NCI-H526 treated with DMSO at 0.1 percent for 48 hours (cell line): ENCODE results near the gene FKBP5.
A peak's percentile ranks its signal among the peaks of the same experiment; 100 is the strongest.
"Not testable (repeated sequence)": the region's sequence is repeated elsewhere in the genome, so short reads cannot be mapped to it uniquely, and the experiment has no call there.

Source experiments
- DNase-seq: peaks from one replicate; lab custom pipeline; 2025; lab: John Stamatoyannopoulos, UW

FKBP5 gene

DNA sequence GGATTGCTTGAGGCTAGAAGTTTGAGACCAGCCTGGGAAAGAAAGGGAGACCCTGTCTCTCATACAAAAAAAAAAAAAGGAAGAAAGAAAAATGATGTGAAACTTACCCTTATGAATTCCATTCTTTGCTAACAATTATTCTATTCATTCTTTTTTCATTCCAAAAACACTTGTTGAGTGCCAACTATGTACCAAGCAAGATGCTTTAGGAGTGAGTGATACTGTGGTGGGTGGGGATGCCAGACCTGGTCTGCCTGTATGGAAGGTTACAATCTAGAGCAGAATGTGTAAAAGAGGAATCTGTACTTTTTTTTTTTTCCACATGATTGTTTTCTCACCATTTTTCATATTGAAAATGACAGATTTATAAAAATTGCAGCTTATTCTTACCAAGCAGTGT is 102.2 kb downstream of the FKBP5 start:
- no peak for DNase-seq

DNA sequence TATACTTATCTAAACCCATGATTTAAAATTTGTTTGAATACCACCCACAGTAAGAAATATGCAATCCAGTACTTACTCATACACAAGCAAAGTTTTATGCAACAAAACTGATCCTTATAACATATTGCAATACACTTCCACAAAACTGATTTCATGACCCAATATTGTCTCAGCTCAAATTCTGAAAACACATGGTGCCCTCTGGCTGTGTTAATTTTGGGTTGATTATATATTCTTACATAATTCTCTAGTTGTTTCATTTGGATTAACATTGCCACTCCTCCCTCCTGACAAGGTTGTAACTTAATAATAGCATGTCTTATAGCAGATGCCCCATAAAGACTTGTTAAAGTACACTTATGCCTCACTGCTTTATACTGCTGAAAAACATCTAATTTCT is 103.1 kb downstream of the FKBP5 start:
- DNase-seq, result no peak

DNA sequence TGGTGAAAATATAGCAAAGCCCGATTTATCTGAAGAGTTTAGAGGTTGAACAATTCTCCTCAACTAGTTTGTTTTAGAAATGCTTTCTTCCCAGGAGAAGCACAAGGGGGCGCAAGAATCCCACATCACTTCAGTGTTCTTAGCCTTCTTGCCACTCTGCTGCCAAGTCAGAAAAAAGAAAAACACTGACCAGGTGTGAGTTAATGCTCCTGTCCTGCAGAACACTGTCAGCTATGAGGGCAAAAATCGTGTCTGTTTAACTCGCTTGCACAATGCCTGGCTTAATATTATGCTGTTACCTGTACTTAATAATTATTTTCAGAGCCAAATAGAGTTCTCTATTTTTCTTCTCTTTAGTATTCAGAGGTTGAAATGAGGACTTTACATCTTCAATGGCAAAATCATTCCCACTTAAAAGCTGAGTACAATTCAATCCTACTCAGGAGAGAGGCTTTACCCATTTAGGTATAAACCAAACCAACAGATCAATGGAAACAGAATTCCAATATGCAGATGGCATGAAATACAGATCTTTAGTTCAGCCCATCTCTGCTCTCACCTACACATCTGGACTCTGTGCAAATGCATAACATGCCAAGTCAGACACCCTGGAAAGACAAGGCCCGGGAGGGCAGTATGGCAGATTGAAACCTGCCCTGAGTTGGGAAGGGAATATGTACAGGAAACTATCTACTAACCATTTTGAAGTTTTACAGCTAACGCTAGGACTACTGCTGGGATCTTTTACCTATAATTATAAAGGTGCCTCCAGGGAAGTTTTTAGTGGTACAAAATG is 104.6 kb downstream of the FKBP5 start:
- peak; percentile 59 for DNase-seq

DNA sequence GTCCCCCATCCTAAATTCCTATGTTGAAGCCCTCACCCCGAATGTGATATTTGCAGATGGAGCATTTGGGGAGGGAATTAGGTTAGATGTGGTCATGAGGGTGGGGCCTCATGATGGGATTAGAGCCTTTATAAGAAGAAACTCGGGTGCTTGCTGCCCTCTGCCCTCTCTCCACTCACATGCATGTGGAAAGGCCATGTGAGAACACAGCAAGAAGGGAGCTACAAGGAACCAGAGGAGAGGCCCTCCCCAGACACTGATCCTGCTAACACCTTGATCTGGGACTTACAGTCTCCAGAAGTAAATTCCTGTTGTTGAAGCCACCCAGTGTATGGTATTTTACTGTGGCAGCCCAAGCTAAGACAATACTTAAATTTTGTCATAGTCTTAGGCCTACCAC is 106.4 kb downstream of the FKBP5 start:
- no peak for DNase-seq

DNA sequence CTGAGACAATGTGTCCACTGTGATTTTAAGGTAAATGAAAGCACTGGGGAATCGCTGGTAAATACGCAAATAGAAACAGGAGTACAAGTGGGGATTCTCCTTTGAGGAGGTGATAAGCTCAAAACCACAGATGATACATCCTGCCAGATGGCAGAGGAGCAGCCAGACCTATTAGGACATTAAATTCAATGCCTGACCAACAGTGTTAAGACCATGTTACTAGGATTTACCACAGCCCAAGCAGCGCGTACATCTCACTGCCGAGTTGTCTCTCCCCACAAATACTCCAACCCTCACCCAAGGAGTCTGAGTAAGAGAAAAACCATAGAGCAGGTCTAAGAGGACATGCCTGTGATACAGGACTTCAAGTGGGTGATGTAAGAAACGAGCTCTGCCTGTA is 107.1 kb downstream of the FKBP5 start:
- no peak for DNase-seq

DNA sequence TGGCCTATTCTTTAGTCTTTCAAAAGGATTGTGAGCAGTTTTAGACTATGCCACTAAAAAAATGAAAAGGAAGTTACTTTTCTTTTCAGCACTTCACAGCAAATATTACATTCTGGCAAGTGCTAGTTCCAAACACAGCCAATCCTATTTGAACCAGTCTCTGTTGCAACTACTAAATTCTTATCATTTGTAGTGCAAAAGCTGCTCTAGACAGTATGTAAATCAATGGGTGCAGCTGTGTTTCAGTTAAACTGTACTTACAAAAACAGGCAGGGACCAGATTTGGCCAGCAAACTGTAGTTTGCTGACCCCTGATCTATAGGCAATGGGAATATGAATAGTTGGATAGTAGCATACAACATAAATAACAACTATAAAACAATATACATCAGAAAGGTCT is 107.9 kb downstream of the FKBP5 start:
- DNase-seq, result no peak

DNA sequence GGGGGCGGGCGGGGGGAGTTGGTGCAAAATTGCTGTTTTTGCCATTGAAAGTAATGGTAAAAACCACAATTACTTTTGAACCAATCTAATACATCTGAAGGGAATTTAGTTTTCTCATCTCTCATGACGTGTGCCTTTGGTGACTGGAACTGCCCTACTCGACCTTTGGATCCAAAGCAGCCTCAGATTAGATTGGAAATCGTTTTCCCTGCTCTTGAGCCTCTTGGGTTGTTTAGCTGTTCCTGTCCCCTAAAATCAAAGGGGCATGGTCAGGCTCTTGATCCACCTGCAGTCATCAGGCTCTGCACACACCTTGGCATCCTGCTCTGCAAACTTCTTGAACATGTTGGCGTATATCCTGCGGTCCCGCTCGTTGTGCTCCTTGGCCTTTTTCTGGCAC is 112.0 kb downstream of the FKBP5 start:
- no peak for DNase-seq

DNA sequence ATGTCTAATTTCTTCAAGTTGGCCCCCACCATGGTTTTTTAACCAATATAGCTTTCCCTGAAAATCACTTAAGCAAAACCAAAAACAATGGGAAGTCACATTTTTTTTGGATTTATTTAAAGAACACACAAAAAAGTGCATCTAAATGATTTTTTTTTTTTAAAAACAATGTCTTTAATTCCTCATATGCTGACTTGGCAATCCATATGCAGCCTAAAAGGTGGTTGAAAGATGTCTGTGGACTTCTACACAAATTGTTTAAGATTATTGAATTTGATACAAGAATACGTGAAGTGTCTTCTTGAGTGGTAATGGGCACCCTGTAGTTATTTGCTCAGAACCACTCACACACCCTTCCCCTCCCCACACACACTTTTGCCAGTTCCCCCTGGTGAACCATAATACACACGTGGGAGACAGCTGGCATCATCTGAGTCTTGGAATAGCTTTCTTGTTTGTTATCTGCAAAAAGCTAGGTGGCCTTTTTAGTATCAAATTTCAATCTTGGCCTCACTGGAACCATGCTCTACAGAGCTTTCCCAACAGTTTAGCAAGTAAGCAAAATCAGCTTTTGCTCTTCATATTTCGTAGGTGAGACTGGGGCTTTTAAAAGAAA is 115.1 kb downstream of the FKBP5 start:
- DNase-seq, result no peak

DNA sequence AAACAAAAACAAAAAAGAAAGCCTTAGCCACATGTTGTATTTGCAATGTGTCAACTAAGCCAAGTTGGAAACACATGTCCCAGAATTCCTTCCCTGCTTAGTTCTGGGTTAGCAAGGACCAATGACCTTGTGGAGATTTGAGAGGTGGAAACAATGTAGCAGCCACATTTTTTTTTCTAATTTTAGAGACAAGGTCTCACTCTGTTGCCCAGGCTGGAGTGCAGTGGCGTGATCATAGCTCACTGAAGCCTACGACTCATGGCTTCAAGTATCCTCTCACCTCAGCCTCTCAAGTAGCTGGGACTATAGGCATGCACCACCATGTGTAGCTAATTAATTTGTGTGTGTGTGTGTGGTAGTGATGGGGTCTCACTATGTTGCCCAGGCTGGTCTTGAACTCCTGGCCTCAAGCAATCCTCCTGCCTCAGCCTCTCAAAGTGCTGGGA is 117.8 kb downstream of the FKBP5 start:
- DNase-seq, result not testable (repeated sequence)

DNA sequence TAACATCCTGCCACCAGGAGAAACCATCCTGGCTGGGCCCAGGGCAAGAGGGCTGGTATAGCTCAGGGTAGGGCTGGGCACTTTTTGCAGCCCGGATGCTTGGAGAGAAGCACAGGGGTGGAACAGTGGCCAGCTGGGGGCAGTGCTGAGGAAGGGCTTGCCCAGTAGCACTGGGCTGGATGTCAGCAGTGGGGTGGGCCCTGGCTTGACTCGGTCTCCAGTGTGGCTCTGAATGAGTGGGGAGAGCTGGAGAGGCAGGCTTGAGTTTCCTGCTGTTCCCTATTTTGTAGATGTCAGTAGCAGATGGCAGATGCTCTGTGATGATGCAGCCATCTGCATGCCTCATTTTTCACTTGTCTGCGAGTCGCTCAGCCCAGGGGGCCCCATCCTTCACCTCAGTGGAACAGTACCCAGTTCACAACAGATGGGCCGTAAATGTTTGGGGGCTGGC is 119.7 kb downstream of the FKBP5 start:
- no peak for DNase-seq

DNA sequence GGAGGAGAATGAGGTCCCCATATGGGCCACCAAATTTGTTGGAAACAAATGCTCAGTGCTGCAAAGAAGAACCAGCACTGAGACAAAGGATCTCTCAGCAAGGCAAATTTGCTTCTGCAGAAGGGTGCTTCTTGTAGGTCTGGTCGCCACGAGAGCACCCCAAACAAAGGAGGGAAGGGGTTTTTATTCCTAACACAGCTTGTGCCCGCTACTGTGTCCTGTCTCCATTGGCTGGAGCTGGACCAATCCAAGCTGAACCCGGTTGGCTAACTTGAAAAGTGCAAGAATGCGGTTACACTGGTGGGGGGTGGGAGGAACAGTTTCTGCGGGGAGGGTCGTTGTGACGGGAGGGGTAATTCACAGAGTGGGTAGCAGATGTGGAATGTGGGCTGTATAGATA is 121.9 kb downstream of the FKBP5 start:
- DNase-seq, result no peak

DNA sequence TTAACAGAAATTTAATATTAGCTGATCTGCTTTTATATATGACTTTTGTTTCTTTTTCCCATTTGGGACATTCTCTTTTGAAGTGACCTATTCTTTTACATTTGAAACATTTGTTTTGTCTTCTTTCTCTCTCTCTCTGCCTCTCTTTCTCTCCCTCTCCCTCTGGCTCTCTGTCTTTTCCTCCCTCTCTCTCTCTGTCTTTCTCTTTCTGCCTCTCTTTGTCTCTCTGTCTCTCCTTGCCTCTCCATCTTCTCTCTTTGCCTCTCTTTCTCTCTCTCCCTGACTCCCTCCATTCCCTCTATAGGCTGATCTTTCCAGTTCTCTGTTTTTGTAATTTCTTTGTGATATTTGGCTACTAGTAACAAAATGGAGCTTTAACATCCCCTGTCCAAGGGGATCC is 124.0 kb downstream of the FKBP5 start:
- no peak for DNase-seq

DNA sequence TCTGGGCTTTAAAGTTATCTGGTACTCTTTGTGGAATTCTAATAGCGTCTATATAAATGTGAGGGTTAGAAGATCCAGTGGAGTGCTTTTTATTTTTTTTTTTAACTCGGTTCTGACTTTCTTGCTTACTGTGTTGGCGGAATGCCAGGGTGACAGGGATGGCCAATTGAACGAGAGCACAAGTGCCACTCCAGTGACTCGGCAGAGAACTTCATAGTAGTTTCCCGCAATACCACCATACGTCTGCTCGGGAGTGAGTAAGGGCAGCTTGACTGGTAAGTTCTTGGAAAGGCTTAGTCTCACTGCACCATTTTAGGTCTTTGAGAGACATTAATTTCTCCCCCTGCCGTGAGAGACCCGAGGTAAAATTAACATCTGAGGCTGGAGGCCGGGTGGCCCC is 126.7 kb downstream of the FKBP5 start:
- no peak for DNase-seq

DNA sequence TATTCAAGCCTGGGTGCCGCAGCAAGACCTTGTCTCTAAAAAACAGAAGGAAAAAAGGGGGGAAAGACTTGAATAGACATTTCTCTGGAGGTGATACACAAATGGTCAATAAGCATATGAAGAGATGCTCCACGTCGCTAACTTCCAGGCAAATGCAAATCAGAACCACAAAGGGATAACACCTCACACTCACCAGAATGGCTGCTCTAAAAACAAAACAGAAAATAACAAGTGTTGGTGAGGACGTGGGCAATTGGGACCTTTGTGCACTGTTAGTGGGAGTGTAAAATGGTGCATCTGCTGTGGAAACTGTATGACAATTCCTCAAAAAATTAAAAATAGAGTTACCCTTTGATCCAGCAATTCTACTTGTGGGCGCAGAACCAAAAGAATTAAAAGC is 127.6 kb downstream of the FKBP5 start:
- DNase-seq, result no peak

DNA sequence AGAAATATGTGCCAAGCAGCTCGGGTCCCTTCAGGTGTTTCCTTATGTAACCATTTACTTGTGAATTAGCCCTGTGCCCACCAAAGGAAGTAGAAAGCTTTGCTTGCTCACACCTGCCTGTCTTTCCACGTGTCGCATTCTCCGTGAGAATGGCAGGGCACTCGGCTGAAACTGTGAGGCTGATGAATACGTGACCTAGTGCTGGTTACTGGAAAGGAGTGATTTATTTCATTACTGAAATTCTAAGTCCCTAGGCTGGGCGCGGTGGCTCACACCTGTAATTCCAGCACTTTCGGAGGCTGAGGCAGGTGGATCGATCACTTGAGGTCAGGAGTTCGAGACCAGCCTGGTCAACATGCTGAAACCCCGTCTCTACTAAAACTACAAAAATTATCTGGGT is 130.1 kb downstream of the FKBP5 start:
- no peak for DNase-seq

DNA sequence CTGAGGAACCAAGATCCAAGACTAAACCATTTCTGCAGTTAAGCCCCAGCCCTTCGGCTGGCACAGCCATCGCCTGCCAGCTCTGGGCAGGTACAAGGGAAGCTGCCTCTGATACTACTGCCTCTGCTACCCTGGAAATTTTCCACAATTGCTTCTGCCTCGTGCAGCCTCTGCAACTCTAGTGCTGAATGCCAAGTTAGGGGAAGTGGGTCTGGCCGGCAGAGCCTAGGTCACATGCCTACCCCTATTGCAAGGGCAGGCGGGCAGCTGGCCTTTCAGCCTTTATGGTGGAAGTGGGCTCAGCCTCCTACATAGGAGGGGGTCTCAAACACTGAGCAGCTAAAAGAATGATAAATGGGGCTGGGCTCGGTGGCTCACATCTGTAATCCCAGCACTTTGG is 131.5 kb downstream of the FKBP5 start:
- DNase-seq, result no peak

DNA sequence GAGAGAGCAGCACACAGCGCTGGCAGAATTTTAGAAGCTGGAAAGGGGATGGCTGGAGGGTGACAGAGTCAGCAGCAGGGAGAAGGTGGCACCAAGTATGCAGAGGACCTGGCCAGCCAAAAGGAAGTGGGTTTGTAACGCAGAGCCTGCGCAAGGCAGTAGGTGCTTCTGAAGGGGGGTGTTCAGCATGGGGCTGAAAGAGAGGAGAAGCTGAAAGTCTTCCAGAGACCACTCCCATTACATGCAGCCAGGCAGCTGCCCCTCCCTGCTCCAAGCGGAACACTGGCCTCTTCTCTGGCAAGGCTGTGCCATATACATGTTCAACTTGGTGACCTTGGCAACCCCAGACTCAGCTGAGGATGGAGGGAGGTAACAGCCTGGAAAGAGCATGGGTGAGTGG is 133.9 kb downstream of the FKBP5 start:
- DNase-seq, result no peak

DNA sequence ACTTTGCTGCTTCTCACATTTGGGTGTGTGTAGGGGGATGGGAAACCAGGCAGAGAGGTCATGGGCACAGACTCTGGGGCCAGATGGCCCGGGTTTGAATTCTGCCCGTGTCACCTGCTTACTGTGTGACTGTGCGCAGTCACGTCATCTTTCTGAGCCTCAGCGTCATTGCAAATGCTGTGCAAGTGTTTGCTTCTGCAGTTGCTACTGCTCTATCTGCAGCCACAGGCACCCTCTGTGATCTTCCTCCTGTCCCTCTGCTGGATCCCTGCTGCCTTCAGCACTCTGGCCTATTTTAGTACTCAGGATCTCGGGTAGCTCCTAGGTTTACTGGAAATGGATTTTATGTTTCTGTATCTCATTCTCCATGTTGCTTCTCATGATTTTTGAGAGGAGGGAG is 135.4 kb downstream of the FKBP5 start:
- no peak for DNase-seq

DNA sequence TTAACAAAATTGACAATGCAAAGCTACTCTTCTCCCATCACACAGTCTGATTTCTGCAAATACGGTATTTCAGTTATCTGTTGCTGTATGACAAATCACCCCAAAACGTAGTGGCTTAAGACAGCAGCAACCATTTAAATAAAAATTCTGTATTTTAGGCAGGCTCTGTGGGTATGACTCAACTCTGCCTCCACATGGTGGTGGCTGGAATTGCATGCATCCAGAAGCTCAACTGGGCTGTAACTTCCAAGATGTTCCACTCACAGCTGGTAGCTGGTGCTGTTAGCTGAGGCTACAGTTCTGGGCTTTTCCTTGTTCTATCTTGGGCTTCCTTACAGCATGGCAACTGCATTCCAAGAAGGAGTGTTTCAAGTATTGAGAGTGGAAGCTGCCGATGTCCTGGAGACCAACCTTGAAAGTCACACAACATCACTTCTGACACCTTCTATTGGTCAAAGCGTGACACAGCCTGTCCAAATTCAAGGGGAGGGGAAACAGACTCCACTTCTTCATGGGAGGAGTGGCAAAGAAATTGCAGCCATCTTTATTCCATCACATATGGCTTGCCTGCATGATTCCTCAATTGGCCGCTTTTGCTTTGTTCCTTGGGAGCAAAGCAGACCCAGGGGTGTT is 136.3 kb downstream of the FKBP5 start:
- no peak for DNase-seq

DNA sequence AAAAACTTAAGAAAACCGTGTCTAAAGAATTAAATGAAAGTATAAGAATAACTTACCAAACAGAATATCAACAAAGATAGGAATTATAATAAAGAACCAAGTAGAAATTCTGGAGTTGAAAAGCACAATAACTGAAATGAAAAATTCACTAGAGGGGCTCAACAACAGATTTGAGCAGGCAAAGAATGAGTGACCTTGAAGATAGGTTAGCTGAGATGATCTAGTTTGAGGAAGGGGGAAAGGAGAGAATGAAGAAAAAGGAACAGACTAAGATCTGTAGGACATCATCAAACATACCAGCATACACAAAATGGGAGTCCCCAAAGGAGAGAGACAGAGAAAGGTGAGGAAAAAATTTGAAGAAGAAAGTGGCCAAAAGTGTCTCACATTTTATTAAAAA is 138.3 kb downstream of the FKBP5 start:
- DNase-seq, result no peak

DNA sequence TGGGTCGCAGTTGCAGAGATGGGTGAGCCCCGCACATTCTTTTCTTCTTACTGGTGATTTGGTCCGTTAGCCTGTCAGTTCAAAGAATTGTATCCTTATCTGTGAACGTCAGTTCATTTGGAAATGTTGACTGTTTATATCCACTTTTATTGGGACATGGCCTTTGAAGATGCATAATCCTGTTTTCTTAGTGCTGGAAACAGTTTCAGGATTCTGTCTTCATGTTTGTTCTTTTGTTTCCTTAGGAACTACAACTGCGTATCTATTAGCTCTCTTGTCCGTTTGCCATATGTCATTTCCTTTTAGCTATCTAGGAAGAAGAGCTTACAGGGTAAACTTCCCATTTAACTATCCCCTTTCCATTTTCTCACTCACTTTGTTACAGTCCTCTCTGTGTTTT is 141.0 kb downstream of the FKBP5 start:
- no peak for DNase-seq

DNA sequence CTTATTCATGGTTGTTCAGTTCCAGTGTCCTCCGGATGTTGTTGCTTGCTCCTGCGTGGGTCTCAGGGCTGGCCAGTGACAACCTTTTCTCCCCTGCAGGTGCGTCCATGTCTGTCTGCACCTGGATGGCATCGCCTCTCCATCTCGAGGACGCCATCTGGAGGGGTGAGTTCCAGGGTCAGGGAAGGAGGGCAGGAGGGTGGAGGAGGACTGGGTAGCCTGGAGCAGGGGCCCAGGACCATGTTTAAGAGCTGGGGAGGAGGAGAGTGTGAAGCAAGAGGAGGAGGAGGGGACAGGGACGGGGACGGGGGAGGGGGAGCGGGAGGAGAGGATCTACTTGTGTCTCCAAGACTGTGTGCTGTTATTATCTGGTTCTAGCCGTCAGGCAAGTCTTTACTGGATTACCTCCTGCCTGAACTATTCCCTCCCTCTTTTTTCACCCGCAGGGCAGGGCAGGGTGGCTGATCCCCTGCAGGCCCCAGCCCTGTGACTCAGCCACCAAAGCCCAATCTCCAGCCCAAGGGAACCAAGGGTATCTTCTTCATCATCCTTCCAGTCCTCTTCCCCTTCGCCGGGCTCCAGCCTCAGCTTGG is 143.8 kb downstream of the FKBP5 start:
- no peak for DNase-seq
